Suppressor macrophage treated with lipopolysaccharide for 4 hours (primary cell): ENCODE measurements around the gene LRRC74B.
"Not testable (repeated sequence)": the region's sequence is repeated elsewhere in the genome, so short reads cannot be mapped to it uniquely, and the experiment has no call there.

Experiments used
- DNase-seq: peaks from one replicate; pipeline ENCODE4 v3.0.0-alpha.2; 2020

The LRRC74B gene

DNA sequence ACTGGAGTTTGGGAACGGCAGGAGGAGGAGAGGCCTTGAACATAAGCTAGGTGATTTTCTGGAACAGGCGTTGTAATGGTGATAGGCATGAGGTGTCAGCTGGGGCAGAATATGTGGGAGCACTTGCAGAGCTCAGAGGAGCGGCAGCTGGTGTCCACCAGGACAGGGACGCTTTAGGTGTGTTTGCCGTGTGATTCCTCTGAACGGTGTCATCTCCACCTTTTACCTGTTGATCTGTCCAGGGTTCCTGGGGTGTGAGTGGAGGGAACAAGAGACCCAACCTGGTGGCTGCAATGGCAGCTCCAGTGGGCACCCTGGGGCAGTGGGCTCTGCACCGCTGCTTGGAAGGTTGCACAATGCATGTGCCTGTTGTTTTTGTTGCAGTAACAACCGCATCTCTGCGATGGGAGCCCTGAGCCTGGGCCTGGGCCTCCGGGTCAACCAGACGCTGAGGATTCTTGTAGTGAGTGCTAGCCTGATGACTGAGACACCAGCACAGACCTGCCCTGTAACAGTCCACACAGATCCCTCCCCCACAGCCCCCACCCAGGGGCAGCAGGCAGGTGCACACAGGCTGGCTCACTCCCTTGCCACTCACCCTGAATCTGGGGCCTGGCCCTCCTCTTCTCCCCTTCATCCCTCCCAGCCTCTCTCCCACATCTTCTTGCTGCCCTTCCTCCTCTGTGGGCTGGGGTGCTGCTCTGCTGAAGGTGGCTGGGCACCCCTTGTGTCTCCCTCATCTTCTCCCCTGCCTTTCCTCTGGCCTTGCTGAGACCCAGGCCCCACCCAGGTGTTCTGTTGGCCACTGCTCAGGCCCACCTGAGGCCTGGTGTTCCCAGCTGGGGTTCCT is 9.2 kb downstream of the LRRC74B start:
- DNase-seq, result no peak

DNA sequence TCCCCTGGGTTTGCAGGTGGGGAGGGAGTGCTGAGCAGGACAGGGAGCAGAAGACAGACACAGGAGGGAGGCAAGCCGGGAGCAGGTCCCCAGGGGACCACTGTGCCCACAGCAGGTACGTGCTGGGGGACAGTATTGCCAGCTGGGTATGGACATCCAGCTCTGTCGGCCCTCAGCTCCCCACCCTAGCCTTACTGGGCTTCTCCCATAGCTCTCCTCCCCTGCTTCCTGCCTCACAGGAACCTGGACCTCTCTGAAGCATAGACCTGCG is 9.8 kb downstream of the LRRC74B start:
- DNase-seq, result no peak

- DNase-seq, result peak; percentile 12
Observed at GRCh38 chr22:21055880-21056319, 10.2 kb downstream of the LRRC74B start.

DNA sequence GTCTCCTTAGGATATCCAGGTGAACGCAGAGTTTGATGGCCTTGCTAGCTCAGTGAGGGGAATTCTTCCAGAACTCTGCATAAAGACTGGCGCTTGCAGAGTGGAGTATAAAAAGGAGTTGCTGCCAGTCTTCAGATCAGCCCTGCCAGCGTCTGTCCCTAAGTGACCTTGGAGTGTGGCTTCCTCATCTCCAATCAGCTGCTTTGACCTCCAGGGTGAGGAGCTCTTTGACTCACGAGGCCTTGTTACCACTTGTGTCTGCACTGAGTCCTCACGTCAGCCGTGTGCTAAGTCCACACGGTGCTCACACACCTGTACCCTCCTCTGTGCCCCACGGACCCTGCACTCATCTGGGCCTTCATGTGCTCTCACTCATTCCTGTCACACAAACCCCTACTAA is 14.6 kb downstream of the LRRC74B start:
- DNase-seq, result not testable (repeated sequence)

GRCh38 chr22:21061660-21062321 is 16.0 kb downstream of the LRRC74B start:
- not testable (repeated sequence) for DNase-seq

DNA sequence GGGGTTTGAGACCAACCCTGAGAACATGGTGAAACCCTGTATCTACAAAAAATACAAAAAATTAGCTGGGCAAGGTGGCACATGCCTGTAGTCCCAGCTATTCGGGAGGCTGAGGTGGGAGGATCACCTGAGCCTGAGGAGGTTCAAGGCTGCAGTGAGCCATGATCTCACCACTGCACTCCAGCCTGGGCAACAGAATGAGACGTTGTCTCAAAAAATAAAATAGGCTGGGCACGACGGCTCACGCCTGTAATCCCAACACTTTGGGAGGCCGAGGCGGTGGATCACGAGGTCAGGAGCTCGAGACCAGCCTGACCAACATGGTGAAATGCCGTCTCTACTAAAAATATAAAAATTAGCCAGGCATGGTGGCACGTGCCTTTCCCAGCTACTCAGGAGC is 18.7 kb downstream of the LRRC74B start:
- not testable (repeated sequence) for DNase-seq

DNA sequence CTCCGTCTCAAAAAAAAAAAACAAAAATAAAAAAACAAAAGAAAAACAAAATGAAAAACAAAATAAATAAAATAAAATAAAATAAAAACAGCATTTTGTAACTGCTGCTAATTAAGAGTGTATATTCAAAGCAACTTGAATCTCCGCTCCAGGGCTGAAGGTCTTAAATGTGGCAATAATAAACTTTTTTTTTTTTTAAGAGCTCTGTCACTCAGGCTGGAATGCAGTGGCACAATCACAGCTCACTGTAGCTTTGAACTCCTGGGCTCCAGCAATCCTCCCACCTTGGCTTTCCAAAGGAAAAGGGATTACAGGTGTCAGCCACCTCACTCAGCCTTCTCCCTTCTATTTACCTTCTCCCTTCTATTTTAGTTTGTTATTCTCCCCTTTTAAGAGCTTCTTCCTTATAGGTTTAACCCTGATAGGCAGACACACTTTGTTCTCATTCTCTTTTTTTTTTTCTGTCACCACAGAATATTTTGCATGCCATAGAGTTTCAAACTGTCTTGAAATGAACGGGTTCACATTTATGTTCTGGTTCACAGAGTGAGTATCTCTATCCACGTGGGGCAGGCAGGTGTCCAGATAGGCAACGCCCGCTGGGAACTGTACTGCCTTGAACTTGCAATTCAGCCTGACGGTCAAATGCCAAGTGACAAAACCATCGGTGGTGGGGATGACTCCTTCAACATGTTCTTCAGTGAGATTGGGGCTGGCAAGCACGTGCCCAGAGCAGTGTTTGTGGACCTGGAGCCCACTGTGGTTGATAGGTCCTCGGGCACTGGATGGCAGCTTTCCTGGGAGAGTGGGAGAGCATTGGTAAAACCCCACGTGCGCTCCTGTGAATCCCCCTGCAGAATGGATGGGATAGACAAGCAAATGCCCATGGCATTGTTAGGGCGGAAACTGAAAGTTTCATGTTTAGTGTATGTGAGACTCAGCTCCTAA is 19.4 kb downstream of the LRRC74B start:
- DNase-seq, result no peak

DNA sequence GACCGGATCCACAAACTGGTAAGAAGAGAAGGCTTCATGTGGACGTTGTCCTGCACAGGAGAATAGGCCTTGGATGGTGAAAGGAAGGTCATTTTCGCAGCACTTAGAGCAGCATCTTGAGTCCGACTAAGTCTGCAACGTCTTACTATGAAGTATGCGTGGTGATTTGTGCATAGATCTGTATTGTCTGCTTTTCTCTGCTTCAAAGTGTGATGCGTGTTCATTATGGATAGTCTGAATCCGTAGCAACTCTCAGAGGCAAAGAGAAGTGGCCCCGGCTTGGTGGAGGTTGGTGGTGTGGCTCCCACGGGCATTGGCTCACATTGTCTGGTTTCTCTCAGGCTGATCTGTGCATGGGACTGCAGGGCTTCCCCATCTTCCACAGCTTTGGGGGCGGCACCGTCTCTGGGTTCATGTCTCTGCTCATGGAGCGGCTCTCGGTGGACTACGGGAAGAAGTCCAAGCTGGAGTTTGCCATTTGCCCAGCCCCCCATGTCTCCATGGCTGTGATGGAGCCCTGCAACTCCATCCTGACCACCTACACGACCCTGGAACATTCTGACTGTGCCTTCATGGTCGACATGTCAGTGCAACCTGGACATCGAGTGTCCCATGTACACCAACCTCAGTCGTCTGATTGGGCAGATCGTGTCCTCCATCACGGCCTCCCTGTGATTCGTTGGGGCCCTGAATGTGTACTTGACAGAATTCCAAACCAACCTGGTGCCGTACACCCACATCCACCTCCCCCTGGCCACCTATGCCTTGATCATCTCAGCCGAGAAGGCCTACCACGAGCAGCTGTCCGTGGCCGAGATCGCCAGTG is 21.5 kb downstream of the LRRC74B start:
- DNase-seq, result no peak

DNA sequence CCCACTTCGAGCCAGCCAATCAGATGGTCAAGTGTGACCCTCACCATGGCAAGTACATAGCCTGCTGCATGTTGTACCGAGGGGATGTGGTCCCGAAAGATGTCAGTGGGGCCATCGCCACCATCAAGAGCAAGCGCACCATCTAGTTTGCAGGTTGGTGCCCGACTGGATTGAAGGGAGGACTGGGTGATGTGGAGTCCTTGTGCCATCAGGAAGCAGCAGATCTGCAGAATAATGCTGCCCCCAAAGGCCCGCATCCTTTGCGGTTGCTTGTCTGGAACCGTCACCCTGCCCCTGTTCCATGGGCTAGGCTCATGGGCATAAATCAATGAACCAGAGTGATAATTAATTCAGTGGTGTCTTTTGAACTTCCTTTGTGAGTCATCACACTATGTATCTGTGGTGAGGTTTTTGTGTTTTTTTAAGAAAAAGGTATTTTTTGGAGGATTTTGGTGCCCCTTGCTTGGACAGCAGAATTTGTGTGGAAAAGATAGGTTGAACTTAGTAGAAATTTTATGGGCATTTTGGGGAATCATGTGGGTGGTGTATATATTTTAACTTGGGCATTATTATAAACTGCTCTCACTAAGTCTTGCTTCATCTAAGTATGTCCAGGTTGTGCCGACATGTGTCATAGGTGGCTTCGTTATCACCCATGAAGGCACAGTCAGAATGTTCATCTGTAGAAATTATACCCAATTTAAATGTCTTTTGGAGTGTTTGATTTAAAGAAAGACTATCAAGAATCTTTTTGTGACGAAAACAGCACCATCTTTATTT is 22.3 kb downstream of the LRRC74B start:
- no peak for DNase-seq

DNA sequence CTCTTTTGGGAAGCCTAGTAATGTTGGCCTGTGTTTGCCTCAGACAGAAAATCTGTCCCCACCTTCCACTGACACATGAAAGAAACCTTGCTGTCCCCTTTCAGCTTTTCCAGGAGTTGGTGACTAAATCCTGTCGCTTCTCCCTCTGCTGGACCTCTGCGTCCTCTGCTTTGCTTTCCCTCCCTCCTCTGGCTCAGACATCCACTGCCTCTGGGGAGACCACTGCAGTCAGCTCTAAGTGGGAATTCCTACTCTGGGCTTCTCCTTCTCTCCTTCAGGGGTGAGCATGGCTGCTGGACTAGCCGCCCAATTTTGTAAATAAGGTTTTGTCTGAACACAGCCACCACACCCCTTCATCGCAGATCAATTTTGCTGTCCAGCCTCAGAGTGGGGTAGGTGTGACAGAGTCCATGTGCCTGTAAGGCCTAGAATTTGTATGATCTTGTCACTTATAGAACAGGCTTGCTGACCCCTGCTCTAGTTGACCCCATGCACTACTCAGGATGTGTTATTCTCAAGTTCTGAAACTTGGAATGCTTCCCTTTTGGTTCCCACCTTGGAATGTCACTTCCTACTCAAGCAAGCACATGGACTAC is 23.0 kb downstream of the LRRC74B start:
- no peak for DNase-seq

GRCh38 chr22:21069375-21069774 is 23.6 kb downstream of the LRRC74B start:
- no peak for DNase-seq

DNA sequence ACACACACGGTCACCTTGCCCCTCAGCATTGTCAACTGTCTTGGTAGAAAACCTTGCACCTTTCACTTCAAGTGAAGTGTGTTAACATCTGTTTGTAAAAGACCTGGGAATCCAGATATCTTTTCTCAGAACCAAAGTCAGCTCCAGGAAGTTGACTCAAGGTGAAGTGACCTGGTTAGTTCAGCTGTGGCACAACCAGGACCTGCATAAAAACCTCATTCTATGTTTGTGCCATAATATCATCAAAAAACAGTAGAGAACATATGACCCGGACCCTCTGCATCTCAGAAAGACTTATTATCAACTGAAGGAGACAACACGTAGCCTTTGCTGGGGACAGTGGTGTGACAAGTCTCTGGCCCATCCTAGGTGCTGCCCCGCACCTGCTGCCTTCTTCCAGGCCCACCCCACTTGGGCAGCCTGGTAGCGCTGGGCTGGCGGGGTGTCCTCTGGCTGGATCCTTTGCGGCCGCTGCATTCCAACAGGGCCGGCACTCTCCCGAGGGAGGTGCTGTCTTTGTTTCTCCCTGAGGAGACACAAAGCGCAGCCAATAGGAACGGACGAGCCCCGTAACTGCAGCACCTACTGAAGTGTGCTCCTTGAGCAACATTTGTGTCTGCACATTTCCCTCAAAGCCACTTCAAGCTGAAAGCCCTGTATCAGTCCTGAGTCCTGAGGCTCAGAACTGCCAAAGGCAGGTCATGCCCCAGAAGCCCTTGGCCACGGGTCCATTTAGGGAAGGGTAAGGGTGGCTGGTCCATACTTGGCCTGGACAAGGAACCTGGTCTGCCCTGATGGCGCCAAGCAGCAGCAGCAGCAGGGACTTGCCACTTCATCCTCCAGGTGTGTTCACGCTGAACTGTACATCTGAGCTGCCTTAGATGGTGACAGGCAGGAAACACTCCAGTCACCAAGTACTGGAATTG is 25.2 kb downstream of the LRRC74B start:
- no peak for DNase-seq

DNA sequence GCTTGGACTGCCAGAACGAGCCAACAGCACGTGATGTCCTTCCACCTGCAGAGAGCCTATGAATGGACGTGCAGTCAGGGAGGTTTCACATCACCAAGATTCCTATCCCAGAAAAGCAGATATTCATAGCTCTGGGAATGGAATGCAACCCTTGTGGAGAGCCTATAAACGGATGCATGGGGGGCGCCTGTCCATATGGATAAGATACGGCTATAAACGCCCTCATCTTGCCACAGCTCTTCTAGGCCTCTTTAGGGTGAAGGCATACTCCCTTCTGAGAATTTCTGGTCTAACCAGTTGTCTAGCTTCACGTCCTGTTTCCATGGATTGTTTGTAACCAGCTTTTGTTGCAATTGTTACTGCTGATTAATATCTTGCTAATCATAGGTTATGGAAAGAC is 26.1 kb downstream of the LRRC74B start:
- DNase-seq, result not testable (repeated sequence)

DNA sequence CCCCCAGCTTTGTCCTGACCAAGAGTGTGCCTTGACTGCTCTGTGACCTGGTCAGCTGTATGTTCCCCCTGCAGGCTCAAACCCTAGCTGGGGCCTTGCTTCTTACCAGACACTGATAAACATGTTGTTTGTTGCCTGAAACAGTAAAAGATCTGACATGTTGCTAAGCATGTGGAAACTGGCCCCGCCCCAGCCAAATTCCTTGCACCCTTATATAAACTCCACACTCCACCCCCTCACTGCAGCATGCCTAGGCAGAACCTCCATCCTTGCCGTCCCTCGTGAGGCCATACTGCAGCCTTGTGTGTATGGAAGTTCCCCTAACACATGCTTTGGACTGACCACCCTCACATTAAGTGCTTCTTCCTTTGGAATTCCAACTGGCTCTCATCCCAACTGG is 27.3 kb downstream of the LRRC74B start:
- DNase-seq, result no peak

- no peak for DNase-seq
Observed at GRCh38 chr22:21073482-21073881, 27.7 kb downstream of the LRRC74B start.

- peak; percentile 73 for DNase-seq
Observed at GRCh38 chr22:21074102-21074715, 28.5 kb downstream of the LRRC74B start.

- no peak for DNase-seq
Observed at GRCh38 chr22:21075516-21076138, 29.9 kb downstream of the LRRC74B start.

GRCh38 chr22:21076912-21077625 is 31.3 kb downstream of the LRRC74B start:
- DNase-seq, result no peak
